ENCODE measurements around the gene DBP.
"Not testable (repeated sequence)": the region's sequence is repeated elsewhere in the genome, so short reads cannot be mapped to it uniquely, and the experiment has no call there.

DBP gene

GRCh38 chr19:48683349-48683748, 46.2 kb upstream of the DBP start:
- no peak overlapping the region for H2BK120ac ChIP-seq (ENCODE audit: low read depth, low read length)
- no peaks in the 10 kb centered on the region for H3K36me3 ChIP-seq (replicated peaks in 1 of 2; ENCODE audit: control insufficient read depth in 2 of 2, insufficient read depth in 2 of 2, low read length in 2 of 2)
- H2BK15ac ChIP-seq (ENCODE audit: low read length): no peak overlapping the region
- no peak overlapping the region for H3K9ac ChIP-seq (ENCODE audit: low read depth, low read length, poor library complexity)
- peaks cover 0 to under 1% (median 0%) of the 10 kb centered on the region in 3 experiments for H3K27me3 ChIP-seq (ENCODE audit: control insufficient read depth in 3 of 3, insufficient read depth in 3 of 3, low read depth in 1 of 3, low read length in 3 of 3)
- H2BK5ac ChIP-seq (ENCODE audit: low read length): no peak overlapping the region
- WGBS, 2 donors (ENCODE audit: extremely low coverage in 2 of 2, insufficient read length in 2 of 2, insufficient replicate concordance in 1 of 2): no CpG with 5 or more reads among the region's 11 CpGs
- H4K91ac ChIP-seq (ENCODE audit: low read depth, low read length, poor library complexity): no peak overlapping the region
- H3K79me1 ChIP-seq (ENCODE audit: low read depth, low read length): no peaks in the 10 kb centered on the region
- H3K23ac ChIP-seq (ENCODE audit: low read depth, low read length, poor library complexity): no peak overlapping the region
- no peak overlapping the region for H3K4me3 ChIP-seq (ENCODE audit: low read length in 2 of 2)
- H2BK12ac ChIP-seq (ENCODE audit: low read length): no peak overlapping the region
- DNase-seq (ENCODE audit: low spot score): no peak
- H3K18ac ChIP-seq (ENCODE audit: low read length): no peak overlapping the region
- H3K4me2 ChIP-seq (ENCODE audit: insufficient read depth, low read length, poor library complexity, severe bottlenecking): no peak overlapping the region
- H3K14ac ChIP-seq (ENCODE audit: low read length): peak overlapping the region; percentile 82
- peaks cover 0 to 3% of the 10 kb centered on the region in 2 donors for H3K9me3 ChIP-seq (replicated peaks in 1 of 2; ENCODE audit: control insufficient read depth in 2 of 2, insufficient read depth in 1 of 2, low read depth in 1 of 2, low read length in 2 of 2)
- no peak overlapping the region for H3K4ac ChIP-seq (ENCODE audit: low read length)
- H4K8ac ChIP-seq (ENCODE audit: low read depth, low read length): no peak overlapping the region
- peaks cover 0 to 2% of the 10 kb centered on the region in 2 donors for H3K4me1 ChIP-seq (ENCODE audit: control insufficient read depth in 2 of 2, insufficient read depth in 1 of 2, low read depth in 1 of 2, low read length in 2 of 2)
- H2AFZ ChIP-seq (ENCODE audit: low read length): no peak overlapping the region
- H2AK5ac ChIP-seq (ENCODE audit: low read depth, low read length): peak overlapping the region; percentile 63
- no peak overlapping the region for H3K27ac ChIP-seq (replicated peaks; ENCODE audit: low read length)

- H3K9ac ChIP-seq (ENCODE audit: low read depth, low read length, poor library complexity): no peak overlapping the region
- no peak overlapping the region for H2AFZ ChIP-seq (ENCODE audit: low read length)
- no peaks in the 10 kb centered on the region for H3K36me3 ChIP-seq (replicated peaks in 1 of 2; ENCODE audit: control insufficient read depth in 2 of 2, insufficient read depth in 2 of 2, low read length in 2 of 2)
- H3K4me1 ChIP-seq (ENCODE audit: control insufficient read depth in 2 of 2, insufficient read depth in 1 of 2, low read depth in 1 of 2, low read length in 2 of 2): peaks cover 0 to 2% of the 10 kb centered on the region in 2 donors
- no peak overlapping the region for H3K4me3 ChIP-seq (ENCODE audit: low read length in 2 of 2)
- peak overlapping the region; percentile 74 for H2AK5ac ChIP-seq (ENCODE audit: low read depth, low read length)
- no peak overlapping the region for H2BK120ac ChIP-seq (ENCODE audit: low read depth, low read length)
- H3K4me2 ChIP-seq (ENCODE audit: insufficient read depth, low read length, poor library complexity, severe bottlenecking): no peak overlapping the region
- DNase-seq (ENCODE audit: low spot score): no peak
- H2BK5ac ChIP-seq (ENCODE audit: low read length): no peak overlapping the region
- H3K27me3 ChIP-seq (ENCODE audit: control insufficient read depth in 3 of 3, insufficient read depth in 3 of 3, low read depth in 1 of 3, low read length in 3 of 3): peaks cover 0 to 10% (median 0%) of the 10 kb centered on the region in 3 experiments
- no peak overlapping the region for H4K91ac ChIP-seq (ENCODE audit: low read depth, low read length, poor library complexity)
- H2BK12ac ChIP-seq (ENCODE audit: low read length): peak overlapping the region; percentile 86
- WGBS, 2 donors (ENCODE audit: extremely low coverage in 2 of 2, insufficient read length in 2 of 2, insufficient replicate concordance in 1 of 2): no CpG with 5 or more reads among the region's 7 CpGs
- no peak overlapping the region for H4K8ac ChIP-seq (ENCODE audit: low read depth, low read length)
- H3K4ac ChIP-seq (ENCODE audit: low read length): peak overlapping the region; percentile 93
- no peaks in the 10 kb centered on the region for H3K9me3 ChIP-seq (replicated peaks in 1 of 2; ENCODE audit: control insufficient read depth in 2 of 2, insufficient read depth in 1 of 2, low read depth in 1 of 2, low read length in 2 of 2)
- no peak overlapping the region for H3K27ac ChIP-seq (replicated peaks; ENCODE audit: low read length)
- H3K18ac ChIP-seq (ENCODE audit: low read length): no peak overlapping the region
- no peak overlapping the region for H3K14ac ChIP-seq (ENCODE audit: low read length)
- no peak overlapping the region for H2BK15ac ChIP-seq (ENCODE audit: low read length)
- no peaks in the 10 kb centered on the region for H3K79me1 ChIP-seq (ENCODE audit: low read depth, low read length)
- H3K23ac ChIP-seq (ENCODE audit: low read depth, low read length, poor library complexity): no peak overlapping the region
Observed at GRCh38 chr19:48681127-48681470, 43.9 kb upstream of the DBP start.

GRCh38 chr19:48680436-48681126, 43.4 kb upstream of the DBP start:
- peak overlapping the region; percentile 47 for H3K23ac ChIP-seq (ENCODE audit: low read depth, low read length, poor library complexity)
- H4K8ac ChIP-seq (ENCODE audit: low read depth, low read length): peak overlapping the region; percentile 1
- H3K4me1 ChIP-seq (ENCODE audit: control insufficient read depth in 2 of 2, insufficient read depth in 1 of 2, low read depth in 1 of 2, low read length in 2 of 2): peaks cover 0 to 1% of the 10 kb centered on the region in 2 donors
- peak overlapping the region; percentile 93 for H3K4ac ChIP-seq (ENCODE audit: low read length)
- no CpG with 5 or more reads among the region's 45 CpGs for WGBS, 2 donors (ENCODE audit: extremely low coverage in 2 of 2, insufficient read length in 2 of 2, insufficient replicate concordance in 1 of 2)
- H3K79me1 ChIP-seq (ENCODE audit: low read depth, low read length): no peaks in the 10 kb centered on the region
- H3K18ac ChIP-seq (ENCODE audit: low read length): peak overlapping the region; percentile 14
- no peak overlapping the region for H3K9ac ChIP-seq (ENCODE audit: low read depth, low read length, poor library complexity)
- H2BK12ac ChIP-seq (ENCODE audit: low read length): peak overlapping the region; percentile 86
- H2BK5ac ChIP-seq (ENCODE audit: low read length): no peak overlapping the region
- H3K14ac ChIP-seq (ENCODE audit: low read length): no peak overlapping the region
- H3K27me3 ChIP-seq (ENCODE audit: control insufficient read depth in 3 of 3, insufficient read depth in 3 of 3, low read depth in 1 of 3, low read length in 3 of 3): peaks cover 0 to 10% (median 0%) of the 10 kb centered on the region in 3 experiments
- H2AK5ac ChIP-seq (ENCODE audit: low read depth, low read length): peak overlapping the region; percentile 74
- H3K9me3 ChIP-seq (replicated peaks in 1 of 2; ENCODE audit: control insufficient read depth in 2 of 2, insufficient read depth in 1 of 2, low read depth in 1 of 2, low read length in 2 of 2): no peaks in the 10 kb centered on the region
- no peak for DNase-seq (ENCODE audit: low spot score)
- H2BK120ac ChIP-seq (ENCODE audit: low read depth, low read length): no peak overlapping the region
- H4K91ac ChIP-seq (ENCODE audit: low read depth, low read length, poor library complexity): no peak overlapping the region
- no peak overlapping the region for H2AFZ ChIP-seq (ENCODE audit: low read length)
- H3K4me2 ChIP-seq (ENCODE audit: insufficient read depth, low read length, poor library complexity, severe bottlenecking): no peak overlapping the region
- no peaks in the 10 kb centered on the region for H3K36me3 ChIP-seq (replicated peaks in 1 of 2; ENCODE audit: control insufficient read depth in 2 of 2, insufficient read depth in 2 of 2, low read length in 2 of 2)
- H2BK15ac ChIP-seq (ENCODE audit: low read length): no peak overlapping the region
- no peak overlapping the region for H3K4me3 ChIP-seq (ENCODE audit: low read length in 2 of 2)
- H3K27ac ChIP-seq (replicated peaks; ENCODE audit: low read length): no peak overlapping the region

GRCh38 chr19:48680006-48680405, 42.8 kb upstream of the DBP start:
- not testable (repeated sequence) for H3K4me2 ChIP-seq (ENCODE audit: insufficient read depth, low read length, poor library complexity, severe bottlenecking); DNase-seq (ENCODE audit: low spot score); H3K27ac ChIP-seq (replicated peaks; ENCODE audit: low read length); H3K9ac ChIP-seq (ENCODE audit: low read depth, low read length, poor library complexity); H2AFZ ChIP-seq (ENCODE audit: low read length); H3K36me3 ChIP-seq (replicated peaks in 1 of 2; ENCODE audit: control insufficient read depth in 2 of 2, insufficient read depth in 2 of 2, low read length in 2 of 2); H4K8ac ChIP-seq (ENCODE audit: low read depth, low read length); H3K4me3 ChIP-seq (ENCODE audit: low read length in 2 of 2); H3K27me3 ChIP-seq (ENCODE audit: control insufficient read depth in 3 of 3, insufficient read depth in 3 of 3, low read depth in 1 of 3, low read length in 3 of 3); H3K4ac ChIP-seq (ENCODE audit: low read length); H3K4me1 ChIP-seq (ENCODE audit: control insufficient read depth in 2 of 2, insufficient read depth in 1 of 2, low read depth in 1 of 2, low read length in 2 of 2); H3K79me1 ChIP-seq (ENCODE audit: low read depth, low read length); H3K18ac ChIP-seq (ENCODE audit: low read length); H3K14ac ChIP-seq (ENCODE audit: low read length); H4K91ac ChIP-seq (ENCODE audit: low read depth, low read length, poor library complexity); H3K9me3 ChIP-seq (replicated peaks in 1 of 2; ENCODE audit: control insufficient read depth in 2 of 2, insufficient read depth in 1 of 2, low read depth in 1 of 2, low read length in 2 of 2); H2BK15ac ChIP-seq (ENCODE audit: low read length); H2BK120ac ChIP-seq (ENCODE audit: low read depth, low read length)
- Histone ChIP-seq H2AK5ac (ENCODE audit: low read depth, low read length) (peak overlapping the region; percentile 46), H3K23ac (ENCODE audit: low read depth, low read length, poor library complexity) (peak overlapping the region; percentile 31), H2BK12ac (ENCODE audit: low read length) (peak overlapping the region; percentile 58), H2BK5ac (ENCODE audit: low read length) (peak overlapping the region; percentile 39)
- WGBS, 2 donors (ENCODE audit: extremely low coverage in 2 of 2, insufficient read length in 2 of 2, insufficient replicate concordance in 1 of 2): no CpG with 5 or more reads among the region's 19 CpGs

Data from neuronal stem cell (in vitro differentiated cells).